Renal cortical epithelial cell (primary cell): ENCODE measurements around the gene YJEFN3. TPM values are rescaled to one million over a fixed set of nuclear protein-coding genes. Genes with fewer than 3 reads are reported as not detected.

Experiments
- total RNA-seq: library from RNA; depleted of rRNA; stranded (reverse); fragments of >200 nt; gene quantifications from 2 replicates; pipeline ENCODE4 v1.2.3, GENCODE V29; 2014

Gene YJEFN3
- total RNA-seq, 1 donor from 2014 or later: 0.50 TPM

Other genes starting within 250 kb of the YJEFN3 start
- gene SUGP1, start 208.4 kb upstream of the YJEFN3 start, total RNA-seq: 12.7 and 21.4 TPM in 2 replicates
- 14.1 and 38.6 TPM in 2 replicates for gene MAU2, start 208.1 kb upstream of the YJEFN3 start, total RNA-seq
- 44.1 and 93.9 TPM in 2 replicates for gene GATAD2A, start 123.2 kb upstream of the YJEFN3 start, total RNA-seq
- 0.69 and 3.0 TPM in 2 replicates for gene TSSK6, start 13.4 kb upstream of the YJEFN3 start, total RNA-seq
- gene NDUFA13, start 12.7 kb upstream of the YJEFN3 start, total RNA-seq: 147 and 201 TPM in 2 replicates
- gene CILP2, start 9.4 kb downstream of the YJEFN3 start, total RNA-seq: 0.60 TPM in 1 of 2 replicates, not detected in the other
- gene PBX4, start 89.8 kb downstream of the YJEFN3 start, total RNA-seq: 1.7 and 2.6 TPM in 2 replicates
- gene LPAR2, start 99.3 kb downstream of the YJEFN3 start, total RNA-seq: 8.5 and 14.9 TPM in 2 replicates
- gene GMIP, start 114.7 kb downstream of the YJEFN3 start, total RNA-seq: 15.8 and 18.7 TPM in 2 replicates
- gene ATP13A1, start 134.8 kb downstream of the YJEFN3 start, total RNA-seq: 88.0 and 171 TPM in 2 replicates
- gene ZNF101, start 139.9 kb downstream of the YJEFN3 start, total RNA-seq: 10.8 and 20.1 TPM in 2 replicates
- 5.9 and 12.4 TPM in 2 replicates for gene ZNF14, start 204.2 kb downstream of the YJEFN3 start, total RNA-seq